Neural cell (in vitro differentiated cells): ENCODE data around the gene ZFP36L2. TPM values are rescaled to one million over a fixed set of nuclear protein-coding genes. Genes with fewer than 3 reads are reported as not detected.

Experiments used
- H2AFZ ChIP-seq: fragments of 200-600, 300-800 bp; sonication (generic), shearing (Covaris generic); 2 replicates; pipeline ENCODE4 v1.6.0; 2014; ENCODE audit warnings: low read depth, mild to moderate bottlenecking, antibody characterized with exemption, low read length, moderate library complexity
- H3F3A ChIP-seq: fragments of 200-600 bp; shearing (Covaris generic); 2 replicates; pipeline ENCODE4 v1.6.1; 2016; ENCODE audit warnings: mild to moderate bottlenecking, moderate library complexity, mixed read lengths, antibody characterized with exemption, low read length; ENCODE audit not compliant: insufficient read depth, poor library complexity, severe bottlenecking
- H3K27ac ChIP-seq: fragments of 200-600, 300-800 bp; sonication (generic), shearing (Covaris generic); 2 replicates; pipeline ENCODE4 v1.5.1; 2014; ENCODE audit warnings: mild to moderate bottlenecking, low read length, moderate library complexity
- H3K27me3 ChIP-seq: fragments of 300-800, 200-600 bp; sonication (generic), shearing (Covaris generic); 2 replicates; pipeline ENCODE4 v1.6.0; 2014; ENCODE audit warnings: mild to moderate bottlenecking, low read depth, low read length, moderate library complexity; ENCODE audit not compliant: insufficient read depth
- H3K36me3 ChIP-seq: fragments of 300-800, 200-600 bp; sonication (generic), shearing (Covaris generic); 2 replicates; pipeline ENCODE4 v1.5.1; 2014; ENCODE audit warnings: mild to moderate bottlenecking, antibody characterized with exemption, low read length, moderate library complexity; ENCODE audit not compliant: insufficient read depth
- H3K4me2 ChIP-seq: fragments of 300-800, 200-600 bp; sonication (generic), shearing (Covaris generic); 2 replicates; pipeline ENCODE4 v1.6.0; 2014; ENCODE audit warnings: mild to moderate bottlenecking, low read length
- H3K4me3 ChIP-seq: fragments of 300-800, 200-600 bp; sonication (generic), shearing (Covaris generic); 2 replicates; pipeline ENCODE4 v1.5.1; 2014; ENCODE audit warnings: mild to moderate bottlenecking, low read length, moderate library complexity
- H3K79me2 ChIP-seq: fragments of 200-600 bp; shearing (Covaris generic); replicated peaks from 2 replicates; pipeline ENCODE4 v1.6.0; 2014; ENCODE audit warnings: mild to moderate bottlenecking, low read length, moderate library complexity; ENCODE audit not compliant: insufficient read depth
- H3K9ac ChIP-seq: fragments of 300-800, 200-600 bp; sonication (generic), shearing (Covaris generic); 2 replicates; pipeline ENCODE4 v1.6.1; 2016; ENCODE audit warnings: mild to moderate bottlenecking, low read length, mixed read lengths
- H3K9me2 ChIP-seq: fragments of 200-600 bp; shearing (Covaris generic); 2 replicates; pipeline ENCODE4 v1.6.1; 2016; ENCODE audit warnings: mild to moderate bottlenecking, low read length, mixed read lengths; ENCODE audit not compliant: insufficient read depth
- H3K9me3 ChIP-seq: fragments of 200-600, 300-800 bp; sonication (generic), shearing (Covaris generic); 2 replicates; pipeline ENCODE4 v1.6.1; 2016; ENCODE audit warnings: mild to moderate bottlenecking, mixed run types, low read length, moderate library complexity, mixed read lengths
- H4K20me1 ChIP-seq: fragments of 200-600 bp; shearing (Covaris generic); 2 replicates; pipeline ENCODE4 v1.6.1; 2016; ENCODE audit warnings: mild to moderate bottlenecking, mixed run types; ENCODE audit not compliant: insufficient read depth
- EP300 ChIP-seq: fragments of 450-650 bp; conservative IDR thresholded peaks from 2 replicates; pipeline ENCODE4 v1.6.1; 2014; ENCODE audit warnings: antibody characterized with exemption, mild to moderate bottlenecking, moderate library complexity; ENCODE audit not compliant: poor library complexity, severe bottlenecking
- EZH2 ChIP-seq: fragments of 200-600, 300-800 bp; shearing (Covaris generic), sonication (generic); IDR thresholded peaks from 2 replicates; pipeline ENCODE4 v1.6.1; 2014; ENCODE audit warnings: antibody characterized with exemption, low read length, borderline replicate concordance, mild to moderate bottlenecking; ENCODE audit not compliant: insufficient read depth, poor library complexity, severe bottlenecking
- MXI1 ChIP-seq: fragments of 450-650 bp; conservative IDR thresholded peaks from 2 replicates; pipeline ENCODE4 v1.6.1; 2014; ENCODE audit warnings: antibody characterized with exemption, mild to moderate bottlenecking; ENCODE audit not compliant: poor library complexity, severe bottlenecking
- POLR2AphosphoS5 ChIP-seq: IDR thresholded peaks from 2 replicates; pipeline ENCODE4 v1.6.1; 2012
- RAD21 ChIP-seq: fragments of 450-650 bp; conservative IDR thresholded peaks from 2 replicates; pipeline ENCODE4 v1.6.1; 2014; ENCODE audit warnings: antibody characterized with exemption, mild to moderate bottlenecking, moderate library complexity
- SMC3 ChIP-seq: fragments of 450-650 bp; conservative IDR thresholded peaks from 2 replicates; pipeline ENCODE4 v1.6.1; 2014; ENCODE audit warnings: antibody characterized with exemption, mild to moderate bottlenecking, moderate library complexity; ENCODE audit not compliant: poor library complexity
- TAF1 ChIP-seq: IDR thresholded peaks from 2 replicates; pipeline ENCODE4 v1.6.1; 2012; ENCODE audit warnings: low read depth
- polyA plus RNA-seq: library from polyadenylated mRNA; depleted of rRNA; stranded (reverse); fragments of >200 nt; gene quantifications from 2 replicates; pipeline ENCODE4 v1.2.3, GENCODE V29; 2014
- TF ChIP-seq, protein P1 (sequence below): fragments of 450-650 bp; IDR thresholded peaks from 2 replicates; pipeline ENCODE4 v1.5.1; 2014; ENCODE audit warnings: antibody characterized with exemption, mild to moderate bottlenecking, moderate library complexity; ENCODE audit not compliant: poor library complexity, severe bottlenecking
- TF ChIP-seq, protein P2 (sequence below): IDR thresholded peaks from 2 replicates; pipeline ENCODE4 v1.6.1; 2012; ENCODE audit warnings: borderline replicate concordance

ZFP36L2 gene
- polyA plus RNA-seq, 1 donor from 2014 or later, result 0.33 TPM

DNA sequence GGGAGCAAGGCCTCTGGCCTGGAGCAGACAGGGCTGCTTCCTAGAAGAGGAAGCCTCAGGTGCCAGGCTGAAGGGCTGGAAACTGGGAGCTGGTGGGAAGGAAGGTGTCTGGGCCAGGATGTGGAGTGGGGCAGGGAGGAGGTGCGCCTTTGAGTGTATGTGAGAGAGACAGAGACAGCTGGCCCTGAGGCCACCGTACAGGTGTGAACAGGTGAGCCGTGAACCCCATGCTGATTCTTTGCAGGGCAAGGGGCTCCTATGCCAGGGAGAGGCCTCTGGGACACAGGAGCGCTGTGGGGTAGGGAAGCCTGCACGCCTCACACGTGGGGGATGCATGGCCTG, 16.3 kb downstream of the ZFP36L2 start:
- H3K27me3 ChIP-seq, result no peaks in the 10 kb centered on the region
- no peak overlapping the region for H2AFZ ChIP-seq
- H4K20me1 ChIP-seq, result no peaks in the 10 kb centered on the region
- no peaks in the 10 kb centered on the region for H3K36me3 ChIP-seq
- TF ChIP-seq, protein P1, sequence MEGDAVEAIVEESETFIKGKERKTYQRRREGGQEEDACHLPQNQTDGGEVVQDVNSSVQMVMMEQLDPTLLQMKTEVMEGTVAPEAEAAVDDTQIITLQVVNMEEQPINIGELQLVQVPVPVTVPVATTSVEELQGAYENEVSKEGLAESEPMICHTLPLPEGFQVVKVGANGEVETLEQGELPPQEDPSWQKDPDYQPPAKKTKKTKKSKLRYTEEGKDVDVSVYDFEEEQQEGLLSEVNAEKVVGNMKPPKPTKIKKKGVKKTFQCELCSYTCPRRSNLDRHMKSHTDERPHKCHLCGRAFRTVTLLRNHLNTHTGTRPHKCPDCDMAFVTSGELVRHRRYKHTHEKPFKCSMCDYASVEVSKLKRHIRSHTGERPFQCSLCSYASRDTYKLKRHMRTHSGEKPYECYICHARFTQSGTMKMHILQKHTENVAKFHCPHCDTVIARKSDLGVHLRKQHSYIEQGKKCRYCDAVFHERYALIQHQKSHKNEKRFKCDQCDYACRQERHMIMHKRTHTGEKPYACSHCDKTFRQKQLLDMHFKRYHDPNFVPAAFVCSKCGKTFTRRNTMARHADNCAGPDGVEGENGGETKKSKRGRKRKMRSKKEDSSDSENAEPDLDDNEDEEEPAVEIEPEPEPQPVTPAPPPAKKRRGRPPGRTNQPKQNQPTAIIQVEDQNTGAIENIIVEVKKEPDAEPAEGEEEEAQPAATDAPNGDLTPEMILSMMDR, result no peak
- TF ChIP-seq EP300 (no peak), TAF1 (no peak), POLR2AphosphoS5 (no peak), RAD21 (no peak), SMC3 (no peak), EZH2 (no peak), MXI1 (no peak)
- TF ChIP-seq, protein P2, sequence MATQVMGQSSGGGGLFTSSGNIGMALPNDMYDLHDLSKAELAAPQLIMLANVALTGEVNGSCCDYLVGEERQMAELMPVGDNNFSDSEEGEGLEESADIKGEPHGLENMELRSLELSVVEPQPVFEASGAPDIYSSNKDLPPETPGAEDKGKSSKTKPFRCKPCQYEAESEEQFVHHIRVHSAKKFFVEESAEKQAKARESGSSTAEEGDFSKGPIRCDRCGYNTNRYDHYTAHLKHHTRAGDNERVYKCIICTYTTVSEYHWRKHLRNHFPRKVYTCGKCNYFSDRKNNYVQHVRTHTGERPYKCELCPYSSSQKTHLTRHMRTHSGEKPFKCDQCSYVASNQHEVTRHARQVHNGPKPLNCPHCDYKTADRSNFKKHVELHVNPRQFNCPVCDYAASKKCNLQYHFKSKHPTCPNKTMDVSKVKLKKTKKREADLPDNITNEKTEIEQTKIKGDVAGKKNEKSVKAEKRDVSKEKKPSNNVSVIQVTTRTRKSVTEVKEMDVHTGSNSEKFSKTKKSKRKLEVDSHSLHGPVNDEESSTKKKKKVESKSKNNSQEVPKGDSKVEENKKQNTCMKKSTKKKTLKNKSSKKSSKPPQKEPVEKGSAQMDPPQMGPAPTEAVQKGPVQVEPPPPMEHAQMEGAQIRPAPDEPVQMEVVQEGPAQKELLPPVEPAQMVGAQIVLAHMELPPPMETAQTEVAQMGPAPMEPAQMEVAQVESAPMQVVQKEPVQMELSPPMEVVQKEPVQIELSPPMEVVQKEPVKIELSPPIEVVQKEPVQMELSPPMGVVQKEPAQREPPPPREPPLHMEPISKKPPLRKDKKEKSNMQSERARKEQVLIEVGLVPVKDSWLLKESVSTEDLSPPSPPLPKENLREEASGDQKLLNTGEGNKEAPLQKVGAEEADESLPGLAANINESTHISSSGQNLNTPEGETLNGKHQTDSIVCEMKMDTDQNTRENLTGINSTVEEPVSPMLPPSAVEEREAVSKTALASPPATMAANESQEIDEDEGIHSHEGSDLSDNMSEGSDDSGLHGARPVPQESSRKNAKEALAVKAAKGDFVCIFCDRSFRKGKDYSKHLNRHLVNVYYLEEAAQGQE, result no peak
- H3K9me2 ChIP-seq, result no peaks in the 10 kb centered on the region
- H3K27ac ChIP-seq, result no peak overlapping the region
- H3F3A ChIP-seq, result no peaks in the 10 kb centered on the region
- H3K79me2 ChIP-seq, result no peaks in the 10 kb centered on the region
- H3K4me3 ChIP-seq, result no peak overlapping the region
- H3K9me3 ChIP-seq, result no peaks in the 10 kb centered on the region
- H3K4me2 ChIP-seq, result no peak overlapping the region
- no peak overlapping the region for H3K9ac ChIP-seq

DNA sequence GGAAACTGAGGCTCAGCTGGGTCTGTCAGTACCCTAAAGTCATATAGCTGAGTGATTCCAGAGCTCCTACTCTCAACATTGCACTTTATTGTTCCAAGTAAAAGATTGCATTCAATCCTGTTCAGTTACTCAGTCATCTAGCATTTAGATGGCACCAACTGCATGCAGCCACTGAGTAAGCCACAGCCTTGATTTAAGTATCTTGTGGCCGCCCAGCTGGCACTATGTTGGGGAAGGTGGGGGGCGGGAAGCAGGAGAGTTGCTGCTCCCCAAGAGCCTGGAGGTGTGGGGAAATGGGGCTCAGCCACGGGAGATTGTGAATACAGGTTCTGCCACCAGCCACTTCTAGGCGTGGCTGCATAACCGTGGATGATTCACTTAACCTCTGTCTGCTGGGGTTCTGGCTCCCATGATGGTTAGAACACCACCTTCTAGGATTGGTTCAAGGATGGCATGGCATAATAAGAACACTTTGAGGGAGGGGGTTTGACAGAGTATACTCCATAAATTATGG, 17.1 kb downstream of the ZFP36L2 start:
- Histone ChIP-seq H3K9me2 (no peaks in the 10 kb centered on the region), H3K79me2 (no peaks in the 10 kb centered on the region), H3K27me3 (no peaks in the 10 kb centered on the region), H3F3A (no peaks in the 10 kb centered on the region), H3K4me3 (no peak overlapping the region), H3K36me3 (no peaks in the 10 kb centered on the region), H4K20me1 (no peaks in the 10 kb centered on the region), H2AFZ (no peak overlapping the region), H3K9ac (no peak overlapping the region), H3K4me2 (no peak overlapping the region), H3K27ac (no peak overlapping the region), H3K9me3 (no peaks in the 10 kb centered on the region)
- TF ChIP-seq POLR2AphosphoS5 (no peak), TAF1 (no peak), MXI1 (no peak), SMC3 (no peak), EP300 (no peak), RAD21 (no peak), EZH2 (no peak)
- TF ChIP-seq, protein P2, result no peak
- TF ChIP-seq, protein P1, result no peak
